ENCODE measurements around the gene PARP6.

Gene PARP6

GRCh38 chr15:72230197-72231065, 41.9 kb downstream of the PARP6 start:
- DNase-seq = peak; percentile 68 to 72

DNA sequence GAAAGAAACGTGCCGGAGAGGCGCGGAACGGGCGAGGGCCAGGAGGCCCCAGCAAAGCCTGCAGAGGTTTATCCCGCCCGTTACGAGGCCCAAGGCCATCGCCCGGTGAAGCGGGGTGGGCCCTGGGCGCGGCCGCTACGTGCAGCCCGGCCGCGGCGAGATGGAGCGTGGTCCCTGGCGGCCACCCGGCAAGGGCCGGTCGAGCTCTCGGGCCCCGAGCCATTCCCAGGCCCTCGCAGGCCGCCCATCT, 42.5 kb downstream of the PARP6 start:
- DNase-seq = no peak

DNA sequence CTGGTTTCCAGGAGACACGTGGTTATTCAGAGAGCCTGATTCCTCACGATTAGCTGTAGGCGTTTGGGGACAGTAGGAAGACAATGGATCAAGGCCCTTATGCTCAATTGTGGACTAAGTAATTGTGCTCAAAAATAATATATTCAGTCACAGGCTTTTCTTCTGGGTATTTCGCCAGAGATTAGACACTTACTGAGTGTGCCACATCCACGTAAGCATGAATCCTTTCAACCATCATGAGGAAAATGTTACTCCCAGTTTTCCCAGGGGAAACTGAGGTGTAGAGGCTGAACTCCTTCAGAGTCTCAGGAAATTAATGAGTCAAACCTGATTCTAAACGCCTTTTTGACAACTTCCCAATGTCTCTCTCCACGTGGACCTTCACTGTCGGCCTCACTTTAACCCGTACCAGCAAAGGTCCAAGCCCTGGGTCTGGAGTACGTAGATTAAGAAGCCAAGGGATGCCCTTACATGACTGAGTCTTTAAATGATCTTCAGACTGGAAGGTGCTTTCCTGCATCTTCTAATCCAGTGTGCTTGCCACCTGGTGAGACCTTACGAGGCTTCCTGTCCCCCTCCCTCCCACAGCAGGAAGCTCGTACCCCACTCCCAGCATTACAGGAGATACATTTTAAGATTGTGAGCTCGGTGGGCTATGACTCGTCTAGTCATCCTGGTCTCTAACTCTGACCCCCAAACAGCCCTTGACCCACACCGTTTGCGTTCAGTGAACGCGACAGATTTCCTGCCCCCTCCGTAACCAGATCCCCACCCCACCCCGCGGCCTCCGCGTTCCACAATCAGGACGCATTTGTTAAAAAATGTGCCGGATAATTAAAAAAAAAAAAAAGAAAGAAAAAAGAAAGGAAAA, 43.0 kb downstream of the PARP6 start:
- DNase-seq = peak; percentile 25 to 62

DNA sequence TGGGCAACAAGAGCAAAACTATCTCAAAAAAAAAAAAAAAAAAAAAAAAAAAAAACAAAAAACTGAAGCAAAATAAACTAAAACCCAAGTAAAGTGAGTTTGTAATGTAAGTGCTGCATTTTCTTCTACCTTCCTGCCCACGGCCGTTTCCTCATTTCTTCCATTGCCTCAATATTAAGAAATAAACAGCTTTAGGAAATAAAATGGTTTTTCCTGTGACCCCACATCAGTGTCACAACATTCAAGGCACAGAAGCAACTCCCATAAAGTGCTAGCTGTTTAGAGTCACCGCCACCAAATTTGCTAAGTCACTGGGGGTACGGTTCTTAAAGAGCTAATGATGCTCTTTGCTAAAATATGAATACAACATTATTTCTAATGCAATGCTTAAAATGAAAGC, 44.6 kb downstream of the PARP6 start:
- DNase-seq = peak in 1 of 2 donors; percentile 42

DNA sequence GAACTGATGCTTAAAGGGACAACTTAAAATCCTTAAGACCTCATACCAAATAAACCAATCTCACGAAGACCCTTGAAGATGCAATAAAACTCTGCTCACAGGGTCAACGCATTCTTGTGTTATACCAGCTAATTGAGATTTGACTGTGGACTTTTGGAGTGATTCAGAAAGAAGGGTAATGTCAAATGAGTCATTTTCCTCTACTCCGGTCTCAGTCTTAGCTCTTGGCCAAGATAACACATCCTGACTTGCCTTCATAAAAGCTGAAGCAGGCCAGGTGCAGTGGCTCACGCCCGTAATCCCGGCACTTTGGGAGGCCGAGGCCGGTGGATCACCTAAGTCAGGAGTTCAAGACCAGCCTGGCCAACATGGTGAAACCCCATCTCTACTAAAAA, 45.2 kb downstream of the PARP6 start:
- DNase-seq = peak in 1 of 2 donors; percentile 29

DNA sequence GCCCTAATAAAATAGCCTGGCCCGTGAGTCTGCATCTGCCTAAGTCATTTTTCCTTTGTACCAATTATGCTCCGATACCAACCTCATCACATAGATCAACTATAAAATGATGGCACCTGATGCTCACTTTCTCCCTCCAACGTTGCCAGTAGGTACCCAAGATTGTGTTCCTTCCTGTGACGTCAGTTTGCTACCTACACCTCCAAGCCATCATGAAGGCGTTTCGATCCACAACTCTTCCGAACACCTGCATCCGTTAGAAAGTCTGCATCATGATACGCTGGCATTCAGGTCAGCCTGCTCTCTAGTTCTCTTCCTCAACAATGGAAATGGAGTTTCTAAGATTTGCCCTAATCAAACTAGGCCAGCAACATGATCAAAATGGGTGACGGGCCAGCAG, 49.1 kb downstream of the PARP6 start:
- no peak for DNase-seq

DNA sequence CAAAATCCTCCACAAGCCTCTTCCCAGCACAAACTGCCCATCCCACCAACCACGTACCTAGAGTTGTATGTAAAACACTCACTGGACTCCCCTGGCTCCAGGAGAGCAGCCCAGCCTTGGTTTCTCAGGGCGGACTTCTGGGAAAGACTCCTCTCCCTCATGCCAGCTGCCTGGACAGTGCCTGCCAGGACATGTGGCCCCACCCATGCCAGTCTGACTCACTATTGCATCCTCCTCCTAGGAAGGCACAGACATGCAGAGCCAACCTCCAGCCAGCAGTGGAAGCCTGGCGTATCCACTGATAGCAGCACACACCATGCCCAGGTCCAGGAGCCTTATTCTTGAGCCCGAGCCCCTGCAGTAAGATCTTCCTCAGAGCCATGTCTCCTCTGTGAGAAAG, 50.0 kb downstream of the PARP6 start:
- DNase-seq = peak in 1 of 2 donors; percentile 24

- no peak for DNase-seq
Measured at GRCh38 chr15:72220687-72221086, 51.7 kb downstream of the PARP6 start.

GRCh38 chr15:72217216-72217615, 55.1 kb downstream of the PARP6 start:
- no peak for DNase-seq

GRCh38 chr15:72216079-72216478, 56.3 kb downstream of the PARP6 start:
- no peak for DNase-seq

- DNase-seq = no peak
Measured at GRCh38 chr15:72207558-72208085, 64.7 kb downstream of the PARP6 start.

DNA sequence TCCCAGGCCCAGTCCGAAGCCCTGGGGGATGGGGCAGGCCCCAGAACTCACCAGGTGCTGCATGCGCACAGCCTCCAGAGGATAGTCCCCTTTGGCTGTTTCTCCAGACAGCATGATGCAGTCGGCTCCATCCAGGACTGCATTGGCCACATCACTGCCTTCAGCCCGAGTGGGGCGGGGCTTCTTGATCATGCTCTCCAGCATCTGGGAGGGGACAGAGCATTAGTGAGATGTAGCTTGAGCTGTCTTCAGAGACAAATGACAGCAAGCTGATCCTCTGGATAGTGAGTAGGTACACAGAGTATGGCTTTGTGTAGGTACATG, 65.7 kb downstream of the PARP6 start:
- DNase-seq = no peak

DNA sequence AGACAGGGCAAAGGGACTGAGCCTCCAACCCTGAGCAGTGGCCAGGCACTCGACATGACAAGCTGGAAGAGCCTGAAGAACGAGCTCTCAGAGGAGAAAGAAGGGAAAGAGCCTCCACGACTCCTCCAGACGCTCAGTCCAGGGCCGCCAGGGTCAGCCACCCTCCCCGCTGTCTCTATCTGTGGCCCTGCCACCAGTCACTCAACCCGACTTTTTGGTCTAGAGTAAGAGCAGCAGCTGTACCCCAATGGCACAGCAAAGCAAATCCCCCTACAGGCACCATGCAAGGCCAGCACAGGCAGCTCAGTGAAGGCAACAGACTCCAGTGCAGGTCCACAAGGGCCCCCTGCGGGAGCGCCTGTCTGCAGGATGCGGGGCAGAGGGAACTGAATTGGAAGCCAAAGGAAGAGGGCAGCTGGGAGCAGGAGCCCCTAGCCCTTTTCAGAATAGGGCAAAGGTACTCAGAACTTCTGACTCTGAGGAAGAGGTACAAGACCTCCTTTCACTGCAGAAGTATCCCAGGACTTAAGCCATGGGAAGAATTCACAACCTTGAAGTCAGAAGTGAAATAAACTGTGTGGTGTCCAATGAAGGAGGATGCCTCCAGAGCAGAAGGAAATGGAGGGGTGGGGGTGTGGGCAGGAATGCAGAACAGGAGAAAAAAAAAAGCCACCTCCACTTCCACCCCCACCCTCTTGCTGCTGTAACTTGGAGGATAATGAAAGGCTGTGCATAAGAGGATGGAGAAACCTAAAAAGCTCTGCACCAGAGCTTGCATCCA, 66.3 kb downstream of the PARP6 start:
- no peak for DNase-seq

DNA sequence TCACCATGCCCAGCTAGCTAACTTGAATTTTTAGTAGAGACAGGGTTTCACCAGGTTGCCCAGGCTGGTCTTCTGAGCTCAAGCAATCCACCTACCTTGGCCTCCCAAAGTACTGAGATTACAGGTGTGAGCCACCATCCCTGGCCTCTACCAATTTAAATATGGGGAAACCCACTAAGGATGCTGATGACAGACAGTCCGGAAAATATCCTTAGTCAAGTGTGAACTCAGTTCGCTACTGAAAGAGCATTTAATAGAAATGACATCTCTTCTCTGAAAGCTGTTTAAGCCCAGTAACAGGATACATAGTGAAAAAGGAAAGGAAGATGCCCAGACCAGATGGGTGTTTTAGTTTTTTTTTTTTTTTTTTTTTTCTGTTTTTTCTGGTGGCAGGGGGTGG, 67.1 kb downstream of the PARP6 start:
- DNase-seq = no peak

DNA sequence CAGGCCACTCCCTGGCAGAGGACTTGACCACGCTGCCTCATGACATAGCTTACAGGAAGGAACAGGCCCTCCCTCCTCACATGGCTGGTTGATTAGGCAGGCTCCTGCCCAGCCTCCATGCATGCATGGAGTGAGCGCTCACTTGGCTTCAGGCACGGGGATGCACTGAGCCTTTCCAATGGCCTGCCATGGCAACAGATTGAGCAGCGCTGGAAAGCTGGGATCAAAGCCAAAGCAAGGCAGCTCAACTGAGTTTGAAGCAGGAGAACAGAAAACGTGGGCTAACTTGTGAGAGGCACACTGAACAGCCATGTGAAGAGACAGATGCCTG, 68.9 kb downstream of the PARP6 start:
- DNase-seq = no peak

- no peak for DNase-seq
Measured at GRCh38 chr15:72202801-72203506, 69.4 kb downstream of the PARP6 start.

- DNase-seq = no peak
Measured at GRCh38 chr15:72202302-72202701, 70.1 kb downstream of the PARP6 start.

- no peak for DNase-seq
Measured at GRCh38 chr15:72201391-72201921, 70.9 kb downstream of the PARP6 start.

GRCh38 chr15:72200395-72201237, 71.7 kb downstream of the PARP6 start:
- no peak for DNase-seq

- peak; percentile 79 to 80 for DNase-seq
Measured at GRCh38 chr15:72199721-72200212, 72.6 kb downstream of the PARP6 start.

- no peak for DNase-seq
Measured at GRCh38 chr15:72199205-72199515, 73.2 kb downstream of the PARP6 start.

Data from CD4-positive, alpha-beta T cell treated with Interleukin-4 for 1 hour (primary cell).